Dendritic cell treated with granulocyte-macrophage colony-stimulating factor and Interleukin-4, amounts not matched to agents 40 ng/mL and 50 ng/mL, for 4 days (primary cell): ENCODE data around the gene TVP23B.
A peak's percentile ranks its signal among the peaks of the same experiment; 100 is the strongest.
"Not testable (repeated sequence)": the region's sequence is repeated elsewhere in the genome, so short reads cannot be mapped to it uniquely, and the experiment has no call there.

ENCODE experiments used
- H3K27ac Mint-ChIP-seq: one replicate; pipeline ENCODE4 v1.8.0; 2022; ENCODE audit warnings: mild to moderate bottlenecking, mixed read lengths
- H3K27me3 Mint-ChIP-seq: one replicate; pipeline ENCODE4 v1.8.0; 2022; ENCODE audit warnings: mild to moderate bottlenecking, mixed read lengths
- H3K36me3 Mint-ChIP-seq: one replicate; pipeline ENCODE4 v1.8.0; 2022; ENCODE audit warnings: low read depth, mixed read lengths
- H3K4me1 Mint-ChIP-seq: one replicate; pipeline ENCODE4 v1.8.0; 2022; ENCODE audit warnings: low read depth, mixed read lengths
- H3K4me3 Mint-ChIP-seq: one replicate; pipeline ENCODE4 v1.8.0; 2022; ENCODE audit warnings: mild to moderate bottlenecking, moderate library complexity, mixed read lengths
- H3K9me3 Mint-ChIP-seq: one replicate; pipeline ENCODE4 v1.8.0; 2022; ENCODE audit warnings: mixed read lengths
- intact Hi-C: fragments of 100-400 bp; cut with micrococcal nuclease; formaldehyde crosslinking; loops from one replicate; pipeline ENCODE4 v1.15.0; 2022

TVP23B gene

GRCh38 chr17:18760221-18760620 is 20.8 kb upstream of the TVP23B start:
- H3K4me1 Mint-ChIP-seq, H3K36me3 Mint-ChIP-seq, H3K4me3 Mint-ChIP-seq, H3K27ac Mint-ChIP-seq, H3K9me3 Mint-ChIP-seq, H3K27me3 Mint-ChIP-seq, intact Hi-C loops: not testable (repeated sequence)

GRCh38 chr17:18770572-18770971 is 10.4 kb upstream of the TVP23B start:
- peaks cover 16% of the 10 kb centered on the region for H3K4me1 Mint-ChIP-seq
- H3K4me3 Mint-ChIP-seq, H3K36me3 Mint-ChIP-seq, intact Hi-C loops, H3K27me3 Mint-ChIP-seq, H3K9me3 Mint-ChIP-seq, H3K27ac Mint-ChIP-seq: not testable (repeated sequence)

- H3K27ac Mint-ChIP-seq, H3K9me3 Mint-ChIP-seq, H3K36me3 Mint-ChIP-seq, H3K27me3 Mint-ChIP-seq, intact Hi-C loops, H3K4me3 Mint-ChIP-seq: not testable (repeated sequence)
- peaks cover 16% of the 10 kb centered on the region for H3K4me1 Mint-ChIP-seq
Observed at GRCh38 chr17:18771066-18771465, 9.9 kb upstream of the TVP23B start.

GRCh38 chr17:18772471-18772870 is 8.5 kb upstream of the TVP23B start:
- Mint-ChIP-seq H3K27ac (no peak overlapping the region), H3K9me3 (no peaks in the 10 kb centered on the region), H3K27me3 (peaks cover 2% of the 10 kb centered on the region), H3K4me1 (peaks cover 16% of the 10 kb centered on the region), H3K36me3 (no peaks in the 10 kb centered on the region), H3K4me3 (no peak overlapping the region)
- intact Hi-C loops, result no loop called here

GRCh38 chr17:18781805-18782204 is 822 bp downstream of the TVP23B start:
- Mint-ChIP-seq H3K36me3 (peaks cover 28% of the 10 kb centered on the region), H3K27ac (peak overlapping the region; percentile 88)
- intact Hi-C loops, result loop anchor here (5.0 kb wide), 1 partner anchor 75 kb away; the partner anchor contains the start of gene PRPSAP2

GRCh38 chr17:18785933-18786332 is 5.0 kb downstream of the TVP23B start:
- Mint-ChIP-seq H3K4me1 (peaks cover 48% of the 10 kb centered on the region), H3K36me3 (peaks cover 52% of the 10 kb centered on the region)
- H3K27me3 Mint-ChIP-seq, H3K4me3 Mint-ChIP-seq, intact Hi-C loops, H3K27ac Mint-ChIP-seq, H3K9me3 Mint-ChIP-seq: not testable (repeated sequence)

More at GRCh38 chr17:18781805-18782204, 822 bp downstream of the TVP23B start:
- H3K4me3 Mint-ChIP-seq, H3K9me3 Mint-ChIP-seq, H3K27me3 Mint-ChIP-seq: not testable (repeated sequence)
- H3K4me1 Mint-ChIP-seq, result peaks cover 29% of the 10 kb centered on the region

GRCh38 chr17:18786890-18787289 is 5.9 kb downstream of the TVP23B start:
- H3K4me3 Mint-ChIP-seq, H3K27me3 Mint-ChIP-seq, H3K9me3 Mint-ChIP-seq, H3K27ac Mint-ChIP-seq, intact Hi-C loops: not testable (repeated sequence)
- peaks cover 59% of the 10 kb centered on the region for H3K36me3 Mint-ChIP-seq
- H3K4me1 Mint-ChIP-seq, result peaks cover 48% of the 10 kb centered on the region

GRCh38 chr17:18791402-18791801 is 10.4 kb downstream of the TVP23B start:
- H3K4me3 Mint-ChIP-seq, H3K27me3 Mint-ChIP-seq, H3K27ac Mint-ChIP-seq, H3K9me3 Mint-ChIP-seq, intact Hi-C loops: not testable (repeated sequence)
- peaks cover 66% of the 10 kb centered on the region for H3K36me3 Mint-ChIP-seq
- peaks cover 23% of the 10 kb centered on the region for H3K4me1 Mint-ChIP-seq

- H3K27me3 Mint-ChIP-seq, H3K4me1 Mint-ChIP-seq, H3K4me3 Mint-ChIP-seq, intact Hi-C loops, H3K9me3 Mint-ChIP-seq, H3K27ac Mint-ChIP-seq: not testable (repeated sequence)
- peaks cover 65% of the 10 kb centered on the region for H3K36me3 Mint-ChIP-seq
Observed at GRCh38 chr17:18794841-18795240, 13.9 kb downstream of the TVP23B start.

GRCh38 chr17:18796887-18797286 is 15.9 kb downstream of the TVP23B start:
- H3K4me3 Mint-ChIP-seq, H3K27ac Mint-ChIP-seq, H3K4me1 Mint-ChIP-seq, H3K9me3 Mint-ChIP-seq, H3K27me3 Mint-ChIP-seq, intact Hi-C loops: not testable (repeated sequence)
- peaks cover 79% of the 10 kb centered on the region for H3K36me3 Mint-ChIP-seq

GRCh38 chr17:18803458-18804245 is 22.7 kb downstream of the TVP23B start:
- H3K27ac Mint-ChIP-seq, H3K27me3 Mint-ChIP-seq, H3K4me3 Mint-ChIP-seq, H3K4me1 Mint-ChIP-seq, intact Hi-C loops, H3K9me3 Mint-ChIP-seq: not testable (repeated sequence)
- H3K36me3 Mint-ChIP-seq, result peaks cover 68% of the 10 kb centered on the region

GRCh38 chr17:18815924-18816323 is 34.9 kb downstream of the TVP23B start:
- H3K9me3 Mint-ChIP-seq, H3K4me1 Mint-ChIP-seq, intact Hi-C loops, H3K36me3 Mint-ChIP-seq, H3K4me3 Mint-ChIP-seq, H3K27ac Mint-ChIP-seq, H3K27me3 Mint-ChIP-seq: not testable (repeated sequence)

GRCh38 chr17:18816489-18817371 is 35.7 kb downstream of the TVP23B start:
- peaks cover 13% of the 10 kb centered on the region for H3K4me1 Mint-ChIP-seq
- H3K27ac Mint-ChIP-seq, H3K9me3 Mint-ChIP-seq, H3K36me3 Mint-ChIP-seq, intact Hi-C loops, H3K27me3 Mint-ChIP-seq, H3K4me3 Mint-ChIP-seq: not testable (repeated sequence)

GRCh38 chr17:18821430-18821829 is 40.4 kb downstream of the TVP23B start:
- H3K4me3 Mint-ChIP-seq, H3K36me3 Mint-ChIP-seq, H3K27me3 Mint-ChIP-seq, intact Hi-C loops, H3K9me3 Mint-ChIP-seq, H3K27ac Mint-ChIP-seq: not testable (repeated sequence)
- H3K4me1 Mint-ChIP-seq, result peaks cover 14% of the 10 kb centered on the region
